ENCODE measurements around the gene TMLHE.
"Not testable (repeated sequence)": the region's sequence is repeated elsewhere in the genome, so short reads cannot be mapped to it uniquely, and the experiment has no call there.

The TMLHE gene

GRCh38 chrX:155491421-155491820, 121.3 kb downstream of the TMLHE start:
- DNase-seq = not testable (repeated sequence)

DNA sequence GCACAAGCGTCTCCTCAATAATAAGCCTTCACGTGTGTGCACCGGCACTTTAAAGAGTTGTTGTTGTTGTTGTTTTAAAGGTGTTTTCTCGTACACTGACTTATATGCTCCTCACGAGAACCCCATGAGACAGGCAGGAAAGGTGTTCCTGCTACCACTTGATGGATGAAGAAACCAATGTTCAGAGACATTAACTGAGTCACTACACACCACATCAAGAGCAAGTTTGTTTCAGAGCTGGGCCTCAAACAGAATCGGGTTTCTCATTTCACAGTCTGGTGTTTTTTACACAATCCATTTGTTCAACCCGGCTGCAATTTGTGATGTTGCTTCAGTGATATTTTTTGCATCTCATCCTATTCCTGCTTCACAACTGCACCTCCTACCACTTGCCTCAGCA, 135.6 kb downstream of the TMLHE start:
- DNase-seq = not testable (repeated sequence)

GRCh38 chrX:155466269-155466938, 146.3 kb downstream of the TMLHE start:
- DNase-seq = not testable (repeated sequence)

GRCh38 chrX:155460501-155460900, 152.3 kb downstream of the TMLHE start:
- DNase-seq = not testable (repeated sequence)

GRCh38 chrX:155458471-155458870, 154.3 kb downstream of the TMLHE start, which contains the start of gene F8A3:
F8A3 (minus strand) TSS chrX:155458620; CDS start chrX:155458600, 20 bp downstream.
- not testable (repeated sequence) for DNase-seq

- DNase-seq = not testable (repeated sequence)
Measured at GRCh38 chrX:155457761-155458447, 154.8 kb downstream of the TMLHE start.

DNA sequence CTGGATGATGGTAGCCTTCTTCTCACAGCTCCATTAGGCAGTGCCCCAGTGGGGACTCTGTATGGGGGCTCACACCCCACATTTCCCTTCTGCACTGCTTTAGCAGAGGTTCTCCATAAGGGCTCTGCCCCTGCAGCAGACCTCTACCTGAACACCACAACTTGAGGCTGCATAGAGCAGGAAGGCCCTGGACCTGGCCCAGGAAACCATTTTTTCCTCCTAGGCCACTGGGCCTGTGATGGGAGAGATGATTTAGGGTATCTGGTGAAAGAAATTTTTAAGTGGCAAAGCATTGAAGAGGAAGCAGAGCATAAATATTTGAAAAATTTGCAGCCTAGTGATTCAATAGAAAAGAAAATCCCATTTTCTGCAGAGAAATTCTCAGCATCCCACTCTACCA, 171.7 kb downstream of the TMLHE start:
- DNase-seq = no peak
